H9 (cell line): ENCODE measurements around the gene TSPAN17. TPM values are rescaled to one million over a fixed set of nuclear protein-coding genes. Genes with fewer than 3 reads are reported as not detected.

Experiments used
- DNase-seq: peaks from one replicate; pipeline ENCODE4 v3.0.0-alpha.2; 2017
- H2AFZ ChIP-seq: one replicate; pipeline ENCODE4 v1.6.1; 2013; ENCODE audit warnings: mild to moderate bottlenecking, low read length, control low read depth, moderate library complexity
- H2AK5ac ChIP-seq: 2 replicates; pipeline ENCODE4 v1.6.1; 2013; ENCODE audit warnings: low read length, control low read depth, mixed read lengths; ENCODE audit not compliant: insufficient read length
- H2BK120ac ChIP-seq: one replicate; pipeline ENCODE4 v1.6.1; 2013; ENCODE audit warnings: low read depth, mild to moderate bottlenecking, low read length, control low read depth, inconsistent platforms; ENCODE audit not compliant: poor library complexity, severe bottlenecking
- H2BK12ac ChIP-seq: 2 replicates; pipeline ENCODE4 v1.6.1; 2013; ENCODE audit warnings: low read length, control low read depth, mixed read lengths, low read depth; ENCODE audit not compliant: insufficient read length
- H2BK15ac ChIP-seq: 2 replicates; pipeline ENCODE4 v1.6.1; 2013; ENCODE audit warnings: low read depth, low read length, control low read depth
- H2BK20ac ChIP-seq: one replicate; pipeline ENCODE4 v1.6.1; 2013; ENCODE audit warnings: low read depth, mild to moderate bottlenecking, low read length, control low read depth, inconsistent platforms; ENCODE audit not compliant: poor library complexity, severe bottlenecking
- H2BK5ac ChIP-seq: 2 replicates; pipeline ENCODE4 v1.6.1; 2013; ENCODE audit warnings: low read length, control low read depth, mixed read lengths; ENCODE audit not compliant: insufficient read length
- H3K14ac ChIP-seq: 2 replicates; pipeline ENCODE4 v1.6.1; 2013; ENCODE audit warnings: low read length, control low read depth; ENCODE audit not compliant: insufficient read depth
- H3K18ac ChIP-seq: 2 replicates; pipeline ENCODE4 v1.6.1; 2013; ENCODE audit warnings: low read depth, mild to moderate bottlenecking, mixed read lengths, low read length, control low read depth; ENCODE audit not compliant: insufficient read length
- H3K23ac ChIP-seq: 2 replicates; pipeline ENCODE4 v1.6.1; 2013; ENCODE audit warnings: low read length, control low read depth, mixed read lengths, low read depth; ENCODE audit not compliant: insufficient read length
- H3K23me2 ChIP-seq: 2 replicates; pipeline ENCODE4 v1.6.1; 2013; ENCODE audit warnings: low read depth, mild to moderate bottlenecking, mixed read lengths, low read length, control low read depth; ENCODE audit not compliant: insufficient read length, poor library complexity, severe bottlenecking
- H3K27ac ChIP-seq: 2 replicates; pipeline ENCODE4 v1.5.1; 2013; ENCODE audit warnings: low read length, control low read depth, mixed read lengths, low read depth; ENCODE audit not compliant: insufficient read length
- H3K27me3 ChIP-seq: 2 replicates; pipeline ENCODE4 v1.6.1; 2013; ENCODE audit warnings: low read length, control low read depth, inconsistent platforms; ENCODE audit not compliant: insufficient read depth
- H3K4ac ChIP-seq: 2 replicates; pipeline ENCODE4 v1.6.1; 2013; ENCODE audit warnings: low read depth, mild to moderate bottlenecking, control low read depth, inconsistent platforms, low read length, moderate library complexity
- H3K4me1 ChIP-seq: 2 replicates; pipeline ENCODE4 v1.6.1; 2013; ENCODE audit warnings: low read length, control low read depth, inconsistent platforms; ENCODE audit not compliant: insufficient read depth
- H3K4me2 ChIP-seq: 2 replicates; pipeline ENCODE4 v1.6.1; 2013; ENCODE audit warnings: low read length, control low read depth, mixed read lengths; ENCODE audit not compliant: insufficient read length, insufficient read depth
- H3K56ac ChIP-seq: 2 replicates; pipeline ENCODE4 v1.6.1; 2013; ENCODE audit warnings: low read depth, mild to moderate bottlenecking, mixed read lengths, low read length, control low read depth; ENCODE audit not compliant: insufficient read length
- H3K79me1 ChIP-seq: 2 replicates; pipeline ENCODE4 v1.6.1; 2013; ENCODE audit warnings: low read depth, mild to moderate bottlenecking, moderate library complexity, low read length, control low read depth, inconsistent platforms; ENCODE audit not compliant: insufficient read depth, poor library complexity, severe bottlenecking
- H3K79me2 ChIP-seq: 2 replicates; pipeline ENCODE4 v1.6.1; 2013; ENCODE audit warnings: low read length, control low read depth, inconsistent platforms; ENCODE audit not compliant: insufficient read depth
- H3K9ac ChIP-seq: 2 replicates; pipeline ENCODE4 v1.6.1; 2013; ENCODE audit warnings: low read length, control low read depth, mixed read lengths; ENCODE audit not compliant: insufficient read length; ENCODE audit errors: extremely low read depth
- H3K9me3 ChIP-seq: one replicate; pipeline ENCODE4 v1.6.1; 2013; ENCODE audit warnings: low read depth, low read length, inconsistent platforms; ENCODE audit not compliant: control insufficient read depth
- H3T11ph ChIP-seq: one replicate; pipeline ENCODE4 v1.6.1; 2013; ENCODE audit warnings: mild to moderate bottlenecking, low read length, control low read depth, inconsistent platforms
- H4K20me1 ChIP-seq: one replicate; pipeline ENCODE4 v1.6.1; 2013; ENCODE audit not compliant: control insufficient read depth, insufficient read length, insufficient read depth
- H4K5ac ChIP-seq: 2 replicates; pipeline ENCODE4 v1.6.1; 2013; ENCODE audit warnings: low read depth, mild to moderate bottlenecking, mixed read lengths, low read length, control low read depth; ENCODE audit not compliant: insufficient read length
- H4K8ac ChIP-seq: replicated peaks from 2 replicates; pipeline ENCODE4 v1.6.1; 2013; ENCODE audit warnings: low read length, control low read depth, mixed read lengths, low read depth; ENCODE audit not compliant: insufficient read length
- H4K91ac ChIP-seq: 2 replicates; pipeline ENCODE4 v1.6.1; 2013; ENCODE audit warnings: low read depth, mild to moderate bottlenecking, moderate library complexity, mixed read lengths, low read length, control low read depth; ENCODE audit not compliant: insufficient read length
- H3K27ac Mint-ChIP-seq, 3 experiments: 2 replicates in 2 of 3; 3 replicates in 1 of 3; pipeline ENCODE4 v1.8.0; 2020 to 2021; ENCODE audit warnings: mixed read lengths in 3 of 3, mild to moderate bottlenecking in 1 of 3, moderate library complexity in 1 of 3
- H3K27me3 Mint-ChIP-seq: 2 replicates; pipeline ENCODE4 v1.8.0; 2021; ENCODE audit warnings: low read depth, mild to moderate bottlenecking, moderate library complexity, mixed read lengths
- H3K36me3 Mint-ChIP-seq, 3 experiments: 2 replicates in 2 of 3; 3 replicates in 1 of 3; pipeline ENCODE4 v1.8.0; 2020 to 2021; ENCODE audit warnings: low read depth in 3 of 3, mixed read lengths in 3 of 3; ENCODE audit not compliant: insufficient read depth in 1 of 3
- H3K4me1 Mint-ChIP-seq, 2 experiments: 2 replicates each; pipeline ENCODE4 v1.8.0; 2020; ENCODE audit warnings: mixed read lengths in 2 of 2
- H3K4me3 Mint-ChIP-seq, 2 experiments: 2 replicates in 1 of 2; 3 replicates in 1 of 2; pipeline ENCODE4 v1.8.0; 2020 to 2021; ENCODE audit warnings: mild to moderate bottlenecking in 2 of 2, mixed read lengths in 2 of 2, moderate library complexity in 1 of 2
- H3K9me3 Mint-ChIP-seq, 2 experiments: 2 replicates in 1 of 2; 3 replicates in 1 of 2; pipeline ENCODE4 v1.8.0; 2020; ENCODE audit warnings: mild to moderate bottlenecking in 2 of 2, mixed read lengths in 2 of 2, moderate library complexity in 1 of 2
- WGBS: extraction: QIAGEN DNeasy Blood & Tissue Kit; methylation state at CpG from one replicate; pipeline ENCODE4 v1.1.7; 2013; ENCODE audit warnings: missing lambda C conversion rate, low lambda C conversion rate, mixed read lengths; ENCODE audit not compliant: insufficient read length; ENCODE audit errors: extremely low coverage; 5-methylcytosine and 5-hydroxymethylcytosine counted together
- total RNA-seq: library from RNA; stranded (reverse); gene quantifications from 2 replicates; pipeline ENCODE4 v1.2.1, GENCODE V29; 2021
- TF ChIP-seq, protein P1 (sequence below): fragments of 200-600 bp; sonication (generic); conservative IDR thresholded peaks from 3 replicates; pipeline ENCODE4 v1.8.0; 2021; ENCODE audit warnings: antibody characterized with exemption, mild to moderate bottlenecking

TSPAN17 gene
- total RNA-seq, 1 experiment from 2014 or later, result 46.8 TPM

DNA sequence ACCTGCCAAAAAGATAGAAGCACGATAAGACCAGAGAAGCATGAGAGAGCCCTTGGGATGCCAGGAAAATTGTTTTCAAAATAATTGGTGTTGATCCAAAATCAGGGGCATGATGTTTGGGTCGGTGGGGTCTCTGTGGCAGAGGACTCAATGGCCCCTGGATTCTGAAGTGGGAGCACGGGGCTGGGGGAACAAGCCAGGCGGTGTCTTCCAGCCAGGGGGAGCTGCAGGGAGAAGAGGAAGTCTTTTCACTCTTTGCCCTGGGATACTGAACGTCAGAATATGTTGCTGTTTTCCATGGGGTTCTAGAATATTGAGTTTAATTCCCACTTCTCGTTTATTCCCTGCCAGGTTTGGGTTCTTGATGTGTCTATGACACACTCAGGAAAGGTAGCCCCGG lies 20.4 kb downstream of the TSPAN17 start:
- H3K4ac ChIP-seq, result no peak overlapping the region
- no peak overlapping the region for H3K18ac ChIP-seq
- no peak overlapping the region for H2BK5ac ChIP-seq
- H3K56ac ChIP-seq, result no peak overlapping the region
- no peaks in the 10 kb centered on the region for H4K20me1 ChIP-seq
- DNase-seq, result no peak
- no peak overlapping the region for H2BK120ac ChIP-seq
- H3K23me2 ChIP-seq, result no peaks in the 10 kb centered on the region
- no peak overlapping the region for H3K14ac ChIP-seq
- no peak overlapping the region for H3K27ac Mint-ChIP-seq
- no peaks in the 10 kb centered on the region for H3K79me2 ChIP-seq
- H3K4me2 ChIP-seq, result no peak overlapping the region
- H4K5ac ChIP-seq, result no peak overlapping the region
- H4K8ac ChIP-seq, result no peak overlapping the region
- H2BK12ac ChIP-seq, result no peak overlapping the region
- H3K4me1 Mint-ChIP-seq, result peaks cover 24 to 43% of the 10 kb centered on the region in 2 experiments
- no peak overlapping the region for H3T11ph ChIP-seq
- no peak overlapping the region for H3K27ac ChIP-seq
- WGBS, result no CpG with 5 or more reads among the region's 7 CpGs
- peaks cover 8% of the 10 kb centered on the region for H3K27me3 Mint-ChIP-seq
- no peaks in the 10 kb centered on the region for H3K9me3 ChIP-seq
- no peaks in the 10 kb centered on the region for H3K79me1 ChIP-seq
- H3K27me3 ChIP-seq, result no peaks in the 10 kb centered on the region
- H2BK15ac ChIP-seq, result no peak overlapping the region
- H3K9ac ChIP-seq, result no peak overlapping the region
- no peak overlapping the region for H3K23ac ChIP-seq
- no peak overlapping the region for H2BK20ac ChIP-seq
- peaks cover 5 to 6% of the 10 kb centered on the region in 2 experiments; a peak in 3 of 5 replicates for H3K9me3 Mint-ChIP-seq
- peaks cover 4% of the 10 kb centered on the region; the same call in 1 of the 2 replicates for H3K4me1 ChIP-seq
- peaks cover 0 to 1% (median 0%) of the 10 kb centered on the region in 3 experiments; a peak in 2 of 7 replicates for H3K36me3 Mint-ChIP-seq
- H4K91ac ChIP-seq, result no peak overlapping the region
- no peak overlapping the region for H2AFZ ChIP-seq
- TF ChIP-seq, protein P1, sequence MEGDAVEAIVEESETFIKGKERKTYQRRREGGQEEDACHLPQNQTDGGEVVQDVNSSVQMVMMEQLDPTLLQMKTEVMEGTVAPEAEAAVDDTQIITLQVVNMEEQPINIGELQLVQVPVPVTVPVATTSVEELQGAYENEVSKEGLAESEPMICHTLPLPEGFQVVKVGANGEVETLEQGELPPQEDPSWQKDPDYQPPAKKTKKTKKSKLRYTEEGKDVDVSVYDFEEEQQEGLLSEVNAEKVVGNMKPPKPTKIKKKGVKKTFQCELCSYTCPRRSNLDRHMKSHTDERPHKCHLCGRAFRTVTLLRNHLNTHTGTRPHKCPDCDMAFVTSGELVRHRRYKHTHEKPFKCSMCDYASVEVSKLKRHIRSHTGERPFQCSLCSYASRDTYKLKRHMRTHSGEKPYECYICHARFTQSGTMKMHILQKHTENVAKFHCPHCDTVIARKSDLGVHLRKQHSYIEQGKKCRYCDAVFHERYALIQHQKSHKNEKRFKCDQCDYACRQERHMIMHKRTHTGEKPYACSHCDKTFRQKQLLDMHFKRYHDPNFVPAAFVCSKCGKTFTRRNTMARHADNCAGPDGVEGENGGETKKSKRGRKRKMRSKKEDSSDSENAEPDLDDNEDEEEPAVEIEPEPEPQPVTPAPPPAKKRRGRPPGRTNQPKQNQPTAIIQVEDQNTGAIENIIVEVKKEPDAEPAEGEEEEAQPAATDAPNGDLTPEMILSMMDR, result peak; percentile 39; the same call in 2 of the 3 replicates
- H2AK5ac ChIP-seq, result no peak overlapping the region
- no peak overlapping the region for H3K4me3 Mint-ChIP-seq
